ENCODE results near the gene SRPK1. TPM values are rescaled to one million over a fixed set of nuclear protein-coding genes. Genes with fewer than 3 reads are reported as not detected.

SRPK1 gene
- total and polyA plus RNA-seq, 2 of the 13 experiments (the other 11 are each of a cell fraction or from before 2014, with no cell fraction given), result 56.4 to 142 TPM

DNA sequence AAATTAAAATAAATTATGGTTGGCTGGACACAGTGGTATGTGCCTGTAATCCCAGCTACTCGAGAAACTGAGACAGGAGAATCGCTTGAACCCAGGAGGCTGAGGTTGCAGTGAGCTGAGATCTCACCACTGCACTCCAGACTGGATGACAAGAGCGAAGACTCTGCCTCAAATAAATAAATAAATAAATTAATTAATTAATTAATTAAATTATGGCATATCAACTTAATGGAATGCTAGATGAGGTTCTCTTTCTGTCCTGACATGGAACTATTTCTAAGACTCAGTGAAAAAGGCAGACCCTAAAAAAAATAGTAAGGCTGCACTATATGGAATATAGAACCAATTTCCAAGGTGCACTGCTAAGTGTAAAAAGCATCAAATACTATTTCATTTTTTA, 4.8 kb downstream of the SRPK1 start:
- ATAC-seq (no peak), DNase-seq (ENCODE audit: low spot score) (no peak), FAIRE-seq (no peak)
- Histone ChIP-seq H4K20me1 (ENCODE audit: insufficient read depth, low read length) (peaks cover 34% of the 10 kb centered on the region), H3K4me1 (ENCODE audit: insufficient read depth, low read length) (peaks cover 28% of the 10 kb centered on the region), H3K9ac (ENCODE audit: insufficient read depth, low read depth, low read length) (no peak overlapping the region), H2AFZ (ENCODE audit: low read length) (no peak overlapping the region), H3K4me3 (replicated peaks in 1 of 3; ENCODE audit: insufficient read depth in 1 of 3, low read depth in 2 of 3, low read length in 3 of 3) (no peak overlapping the region), H3K4me2 (ENCODE audit: low read depth, low read length) (no peak overlapping the region), H3K79me2 (ENCODE audit: insufficient read depth, low read length) (peaks cover 88% of the 10 kb centered on the region), H3K36me3 (replicated peaks in 1 of 2; ENCODE audit: control insufficient read depth in 1 of 2, insufficient read depth in 2 of 2, low read length in 2 of 2) (peaks cover 11 to 46% of the 10 kb centered on the region in 2 experiments), H3K9me3 (ENCODE audit: low read length) (peaks cover 2% of the 10 kb centered on the region; the same call in 1 of the 2 replicates), H3K27me3 (ENCODE audit: control insufficient read depth in 1 of 2, insufficient read depth in 2 of 2, low read length in 2 of 2) (no peaks in the 10 kb centered on the region; a peak in 1 of 5 replicates), H3K27ac (ENCODE audit: extremely low read length, insufficient read depth, low read length) (no peak overlapping the region)
- ChIA-PET POLR2A (no interaction called here), CTCF (ENCODE audit: low intra/inter-chr PET ratio, low total read pairs) (no interaction called here)
- TF ChIP-seq, protein P1, sequence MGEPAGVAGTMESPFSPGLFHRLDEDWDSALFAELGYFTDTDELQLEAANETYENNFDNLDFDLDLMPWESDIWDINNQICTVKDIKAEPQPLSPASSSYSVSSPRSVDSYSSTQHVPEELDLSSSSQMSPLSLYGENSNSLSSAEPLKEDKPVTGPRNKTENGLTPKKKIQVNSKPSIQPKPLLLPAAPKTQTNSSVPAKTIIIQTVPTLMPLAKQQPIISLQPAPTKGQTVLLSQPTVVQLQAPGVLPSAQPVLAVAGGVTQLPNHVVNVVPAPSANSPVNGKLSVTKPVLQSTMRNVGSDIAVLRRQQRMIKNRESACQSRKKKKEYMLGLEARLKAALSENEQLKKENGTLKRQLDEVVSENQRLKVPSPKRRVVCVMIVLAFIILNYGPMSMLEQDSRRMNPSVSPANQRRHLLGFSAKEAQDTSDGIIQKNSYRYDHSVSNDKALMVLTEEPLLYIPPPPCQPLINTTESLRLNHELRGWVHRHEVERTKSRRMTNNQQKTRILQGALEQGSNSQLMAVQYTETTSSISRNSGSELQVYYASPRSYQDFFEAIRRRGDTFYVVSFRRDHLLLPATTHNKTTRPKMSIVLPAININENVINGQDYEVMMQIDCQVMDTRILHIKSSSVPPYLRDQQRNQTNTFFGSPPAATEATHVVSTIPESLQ (CRISPR knock-in tag; conservative IDR thresholded peaks at IDR 0.05), result no peak
- TF ChIP-seq CREM (IDR thresholded peaks at IDR 0.05), result no peak
- no peak for TF ChIP-seq CREM (CRISPR knock-in tag; IDR thresholded peaks at IDR 0.05)
- TF ChIP-seq, protein P2, sequence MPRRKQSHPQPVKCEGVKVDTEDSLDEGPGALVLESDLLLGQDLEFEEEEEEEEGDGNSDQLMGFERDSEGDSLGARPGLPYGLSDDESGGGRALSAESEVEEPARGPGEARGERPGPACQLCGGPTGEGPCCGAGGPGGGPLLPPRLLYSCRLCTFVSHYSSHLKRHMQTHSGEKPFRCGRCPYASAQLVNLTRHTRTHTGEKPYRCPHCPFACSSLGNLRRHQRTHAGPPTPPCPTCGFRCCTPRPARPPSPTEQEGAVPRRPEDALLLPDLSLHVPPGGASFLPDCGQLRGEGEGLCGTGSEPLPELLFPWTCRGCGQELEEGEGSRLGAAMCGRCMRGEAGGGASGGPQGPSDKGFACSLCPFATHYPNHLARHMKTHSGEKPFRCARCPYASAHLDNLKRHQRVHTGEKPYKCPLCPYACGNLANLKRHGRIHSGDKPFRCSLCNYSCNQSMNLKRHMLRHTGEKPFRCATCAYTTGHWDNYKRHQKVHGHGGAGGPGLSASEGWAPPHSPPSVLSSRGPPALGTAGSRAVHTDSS (CRISPR knock-in tag; conservative IDR thresholded peaks at IDR 0.05), result no peak
- TF ChIP-seq, protein P3, sequence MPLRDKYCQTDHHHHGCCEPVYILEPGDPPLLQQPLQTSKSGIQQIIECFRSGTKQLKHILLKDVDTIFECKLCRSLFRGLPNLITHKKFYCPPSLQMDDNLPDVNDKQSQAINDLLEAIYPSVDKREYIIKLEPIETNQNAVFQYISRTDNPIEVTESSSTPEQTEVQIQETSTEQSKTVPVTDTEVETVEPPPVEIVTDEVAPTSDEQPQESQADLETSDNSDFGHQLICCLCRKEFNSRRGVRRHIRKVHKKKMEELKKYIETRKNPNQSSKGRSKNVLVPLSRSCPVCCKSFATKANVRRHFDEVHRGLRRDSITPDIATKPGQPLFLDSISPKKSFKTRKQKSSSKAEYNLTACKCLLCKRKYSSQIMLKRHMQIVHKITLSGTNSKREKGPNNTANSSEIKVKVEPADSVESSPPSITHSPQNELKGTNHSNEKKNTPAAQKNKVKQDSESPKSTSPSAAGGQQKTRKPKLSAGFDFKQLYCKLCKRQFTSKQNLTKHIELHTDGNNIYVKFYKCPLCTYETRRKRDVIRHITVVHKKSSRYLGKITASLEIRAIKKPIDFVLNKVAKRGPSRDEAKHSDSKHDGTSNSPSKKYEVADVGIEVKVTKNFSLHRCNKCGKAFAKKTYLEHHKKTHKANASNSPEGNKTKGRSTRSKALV (CRISPR knock-in tag; IDR thresholded peaks at IDR 0.05), result no peak
- TF ChIP-seq, protein P4, sequence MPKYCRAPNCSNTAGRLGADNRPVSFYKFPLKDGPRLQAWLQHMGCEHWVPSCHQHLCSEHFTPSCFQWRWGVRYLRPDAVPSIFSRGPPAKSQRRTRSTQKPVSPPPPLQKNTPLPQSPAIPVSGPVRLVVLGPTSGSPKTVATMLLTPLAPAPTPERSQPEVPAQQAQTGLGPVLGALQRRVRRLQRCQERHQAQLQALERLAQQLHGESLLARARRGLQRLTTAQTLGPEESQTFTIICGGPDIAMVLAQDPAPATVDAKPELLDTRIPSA (CRISPR knock-in tag; IDR thresholded peaks at IDR 0.05; ENCODE audit: borderline replicate concordance), result no peak
- no peak for TF ChIP-seq EEA1 (CRISPR knock-in tag; IDR thresholded peaks at IDR 0.05; ENCODE audit: borderline replicate concordance)
- TF ChIP-seq ZNF280D (CRISPR knock-in tag; IDR thresholded peaks at IDR 0.05), result no peak
- in situ Hi-C loops (cut with HindIII; ENCODE audit: extremely low pct_ligation_motif_present, low pct_unique_long_range_greater_than_20kb), result no loop called here
- intact Hi-C loops (cut with micrococcal nuclease; ENCODE audit: unreplicated experiment), result no loop called here
- over 99% methylated on average over 3 of the region's 3 CpGs for WGBS (ENCODE audit: low lambda C conversion rate)
- no TSS peak for BruUV-seq (replicated peaks)

Data from HepG2 (cell line).